ENCODE results near the gene EMID1. TPM values are rescaled to one million over a fixed set of nuclear protein-coding genes. Genes with fewer than 3 reads are reported as not detected.

Gene EMID1
- total RNA-seq, 2 experiments from 2014 or later: not detected

GRCh38 chr22:29197096-29197495 lies 8.6 kb upstream of the EMID1 start:
- Mint-ChIP-seq H3K27me3 (ENCODE audit: low read depth) (peaks cover 34% of the 10 kb centered on the region), H3K9me3 (ENCODE audit: insufficient read depth) (no peaks in the 10 kb centered on the region), H3K36me3 (ENCODE audit: low read depth) (no peaks in the 10 kb centered on the region), H3K4me1 (ENCODE audit: low read depth) (peaks cover 9% of the 10 kb centered on the region), H3K4me3 (no peak overlapping the region), H3K27ac (no peak overlapping the region)
- DNase-seq: no peak
- POLR2A ChIA-PET: no interaction called here
- no peak for ATAC-seq
- CTCF ChIA-PET: interaction anchor here (1.1 to 1.2 kb wide), 2 partner anchors 43 to 48 kb away, joined by 3 read pairs; no protein-coding TSS in a partner anchor

- no peak overlapping the region for H3K4me3 Mint-ChIP-seq
- ChIA-PET POLR2A (no interaction called here), CTCF (no interaction called here)
- no peaks in the 10 kb centered on the region for H3K36me3 Mint-ChIP-seq (ENCODE audit: low read depth)
- H3K27me3 Mint-ChIP-seq (ENCODE audit: low read depth): peaks cover 33% of the 10 kb centered on the region
- H3K9me3 Mint-ChIP-seq (ENCODE audit: insufficient read depth): no peaks in the 10 kb centered on the region
- H3K27ac Mint-ChIP-seq: no peak overlapping the region
- peaks cover 20% of the 10 kb centered on the region for H3K4me1 Mint-ChIP-seq (ENCODE audit: low read depth)
- ATAC-seq (no peak), DNase-seq (no peak)
These were observed 7.5 kb upstream of the EMID1 start for GRCh38 chr22:29198240-29198639.

- ChIA-PET CTCF (no interaction called here), POLR2A (interaction anchor here (0.7 kb wide), 1 partner anchor 153 kb away, joined by 4 read pairs; no protein-coding TSS in a partner anchor)
- no peaks in the 10 kb centered on the region for H3K9me3 Mint-ChIP-seq (ENCODE audit: insufficient read depth)
- ATAC-seq (no peak), DNase-seq (no peak)
- no peak overlapping the region for H3K4me3 Mint-ChIP-seq
- H3K4me1 Mint-ChIP-seq (ENCODE audit: low read depth): peaks cover 29% of the 10 kb centered on the region
- H3K36me3 Mint-ChIP-seq (ENCODE audit: low read depth): no peaks in the 10 kb centered on the region
- peaks cover 43% of the 10 kb centered on the region for H3K27me3 Mint-ChIP-seq (ENCODE audit: low read depth)
- H3K27ac Mint-ChIP-seq: no peak overlapping the region
These were observed 5.8 kb upstream of the EMID1 start for GRCh38 chr22:29199702-29200400.

GRCh38 chr22:29200901-29201300 lies 4.8 kb upstream of the EMID1 start:
- CTCF ChIA-PET: interaction anchor here (4.6 kb wide), 1 partner anchor 44 kb away, joined by 21 read pairs; no protein-coding TSS in a partner anchor
- no peaks in the 10 kb centered on the region for H3K36me3 Mint-ChIP-seq (ENCODE audit: low read depth)
- no peak overlapping the region for H3K4me3 Mint-ChIP-seq
- peaks cover 29% of the 10 kb centered on the region for H3K4me1 Mint-ChIP-seq (ENCODE audit: low read depth)
- no peak for DNase-seq
- peaks cover 48% of the 10 kb centered on the region for H3K27me3 Mint-ChIP-seq (ENCODE audit: low read depth)
- H3K9me3 Mint-ChIP-seq (ENCODE audit: insufficient read depth): no peaks in the 10 kb centered on the region
- H3K27ac Mint-ChIP-seq: peak overlapping the region; percentile 23
- POLR2A ChIA-PET: interaction anchor here (0.7 kb wide), 1 partner anchor 154 kb away, joined by 4 read pairs; no protein-coding TSS in a partner anchor
- no peak for ATAC-seq

- Mint-ChIP-seq H3K36me3 (ENCODE audit: low read depth) (no peaks in the 10 kb centered on the region), H3K27me3 (ENCODE audit: low read depth) (peaks cover 51% of the 10 kb centered on the region), H3K9me3 (ENCODE audit: insufficient read depth) (no peaks in the 10 kb centered on the region), H3K4me1 (ENCODE audit: low read depth) (peaks cover 30% of the 10 kb centered on the region), H3K27ac (no peak overlapping the region), H3K4me3 (no peak overlapping the region)
- POLR2A ChIA-PET: no interaction called here
- DNase-seq (no peak), ATAC-seq (no peak)
- CTCF ChIA-PET: interaction anchor here (0.8 to 4.6 kb wide), 6 partner anchors 43 to 284 kb away, joined by 3 to 21 read pairs (median 3); no protein-coding TSS in a partner anchor
These were observed 3.9 kb upstream of the EMID1 start for GRCh38 chr22:29201782-29202181.

- CTCF ChIA-PET: interaction anchor here (0.6 to 4.6 kb wide), 8 partner anchors 43 to 416 kb away, joined by 3 to 21 read pairs (median 3); no protein-coding TSS in a partner anchor
- ATAC-seq: peak; percentile 81
- Mint-ChIP-seq H3K9me3 (ENCODE audit: insufficient read depth) (no peaks in the 10 kb centered on the region), H3K27ac (peak overlapping the region; percentile 89), H3K36me3 (ENCODE audit: low read depth) (no peaks in the 10 kb centered on the region), H3K27me3 (ENCODE audit: low read depth) (peaks cover 53% of the 10 kb centered on the region), H3K4me3 (peak overlapping the region; percentile 48), H3K4me1 (ENCODE audit: low read depth) (peaks cover 30% of the 10 kb centered on the region)
- DNase-seq: peak; percentile 82
- POLR2A ChIA-PET: interaction anchor here (0.7 to 1.5 kb wide), 5 partner anchors 13 to 352 kb away, joined by 3 to 5 read pairs (median 3); partner anchors contain the start of genes EWSR1 and THOC5
These were observed 3.2 kb upstream of the EMID1 start for GRCh38 chr22:29202212-29203192.

- Mint-ChIP-seq H3K4me1 (ENCODE audit: low read depth) (peaks cover 30% of the 10 kb centered on the region), H3K27ac (no peak overlapping the region), H3K4me3 (no peak overlapping the region), H3K36me3 (ENCODE audit: low read depth) (no peaks in the 10 kb centered on the region), H3K27me3 (ENCODE audit: low read depth) (peaks cover 57% of the 10 kb centered on the region), H3K9me3 (ENCODE audit: insufficient read depth) (no peaks in the 10 kb centered on the region)
- POLR2A ChIA-PET: interaction anchor here (0.7 to 1.5 kb wide), 5 partner anchors 9 to 350 kb away, joined by 3 to 5 read pairs (median 3); partner anchors contain the start of gene THOC5
- ATAC-seq: no peak
- CTCF ChIA-PET: interaction anchor here (1.1 to 4.6 kb wide), 5 partner anchors 39 to 50 kb away, joined by 4 to 21 read pairs (median 5); no protein-coding TSS in a partner anchor
- no peak for DNase-seq
These were observed 1.9 kb upstream of the EMID1 start for GRCh38 chr22:29203488-29204454.

- Mint-ChIP-seq H3K27me3 (ENCODE audit: low read depth) (peaks cover 53% of the 10 kb centered on the region), H3K36me3 (ENCODE audit: low read depth) (no peaks in the 10 kb centered on the region), H3K27ac (no peak overlapping the region), H3K4me1 (ENCODE audit: low read depth) (peaks cover 30% of the 10 kb centered on the region), H3K9me3 (ENCODE audit: insufficient read depth) (no peaks in the 10 kb centered on the region), H3K4me3 (no peak overlapping the region)
- CTCF ChIA-PET: interaction anchor here (1.1 to 4.6 kb wide), 3 partner anchors 39 to 50 kb away, joined by 4 to 21 read pairs (median 4); no protein-coding TSS in a partner anchor
- POLR2A ChIA-PET: no interaction called here
- no peak for DNase-seq
- ATAC-seq: no peak
These were observed 1.1 kb upstream of the EMID1 start for GRCh38 chr22:29204455-29205183.

- Mint-ChIP-seq H3K4me3 (no peak overlapping the region), H3K27me3 (ENCODE audit: low read depth) (peaks cover 47% of the 10 kb centered on the region), H3K36me3 (ENCODE audit: low read depth) (no peaks in the 10 kb centered on the region), H3K4me1 (ENCODE audit: low read depth) (peaks cover 30% of the 10 kb centered on the region), H3K27ac (no peak overlapping the region), H3K9me3 (ENCODE audit: insufficient read depth) (no peaks in the 10 kb centered on the region)
- CTCF ChIA-PET: interaction anchor here (1.3 to 4.6 kb wide), 2 partner anchors 38 to 40 kb away, joined by 4 to 21 read pairs; no protein-coding TSS in a partner anchor
- ATAC-seq: no peak
- no peak for DNase-seq
- POLR2A ChIA-PET: no interaction called here
These were observed 473 bp upstream of the EMID1 start for GRCh38 chr22:29205252-29205593.

GRCh38 chr22:29206372-29207242 lies 911 bp downstream of the EMID1 start:
- ATAC-seq (no peak), DNase-seq (no peak)
- ChIA-PET CTCF (interaction anchor here (1.1 to 1.6 kb wide), 2 partner anchors 38 to 52 kb away, joined by 3 to 6 read pairs; no protein-coding TSS in a partner anchor), POLR2A (no interaction called here)
- H3K27ac Mint-ChIP-seq: no peak overlapping the region
- H3K36me3 Mint-ChIP-seq (ENCODE audit: low read depth): no peaks in the 10 kb centered on the region
- H3K27me3 Mint-ChIP-seq (ENCODE audit: low read depth): peaks cover 46% of the 10 kb centered on the region
- H3K4me3 Mint-ChIP-seq: no peak overlapping the region
- no peaks in the 10 kb centered on the region for H3K9me3 Mint-ChIP-seq (ENCODE audit: insufficient read depth)
- H3K4me1 Mint-ChIP-seq (ENCODE audit: low read depth): peaks cover 26% of the 10 kb centered on the region

Measured in activated CD8-positive, alpha-beta T cell treated with anti-CD3 and anti-CD28 coated beads, Interleukin-2, amount 10 ng/mL, durations not matched to agents 7 days and 5 days (primary cell).